GM21528 (cell line): ENCODE results near the gene DNAJB12.
"Not testable (repeated sequence)": the region's sequence is repeated elsewhere in the genome, so short reads cannot be mapped to it uniquely, and the experiment has no call there.

Source experiments
- ATAC-seq: cut with Tn5 transposase; IDR thresholded peaks from one replicate; pipeline ENCODE4 v1.9.1; 2021; ENCODE audit warnings: mild to moderate bottlenecking, moderate library complexity; ENCODE audit not compliant: unreplicated experiment, low FRiP score

Gene DNAJB12

GRCh38 chr10:72354356-72355213 lies at the start of gene DNAJB12:
TSS of gene DNAJB12 (minus strand) at chr10:72354919. CDS start at chr10:72354897, 22 bp downstream.
- ATAC-seq: peak; percentile 77

GRCh38 chr10:72395581-72395980 lies 40.9 kb upstream of the DNAJB12 start:
- not testable (repeated sequence) for ATAC-seq

- ATAC-seq: no peak
Observed at GRCh38 chr10:72392571-72392970, 37.9 kb upstream of the DNAJB12 start.

- no peak for ATAC-seq
Observed at GRCh38 chr10:72390764-72391163, 36.0 kb upstream of the DNAJB12 start.

- no peak for ATAC-seq
Observed at GRCh38 chr10:72389716-72390115, 35.0 kb upstream of the DNAJB12 start.

- no peak for ATAC-seq
Observed at GRCh38 chr10:72389014-72389413, 34.3 kb upstream of the DNAJB12 start.

GRCh38 chr10:72388062-72388461 lies 33.3 kb upstream of the DNAJB12 start:
- ATAC-seq: no peak

- no peak for ATAC-seq
Observed at GRCh38 chr10:72386916-72387586, 32.3 kb upstream of the DNAJB12 start.

- ATAC-seq: no peak
Observed at GRCh38 chr10:72385724-72386123, 31.0 kb upstream of the DNAJB12 start.

- ATAC-seq: not testable (repeated sequence)
Observed at GRCh38 chr10:72384982-72385381, 30.3 kb upstream of the DNAJB12 start.

GRCh38 chr10:72379776-72380175 lies 25.1 kb upstream of the DNAJB12 start:
- ATAC-seq: no peak

- no peak for ATAC-seq
Observed at GRCh38 chr10:72379062-72379461, 24.3 kb upstream of the DNAJB12 start.

GRCh38 chr10:72375585-72375984 lies 20.9 kb upstream of the DNAJB12 start:
- ATAC-seq: no peak

- ATAC-seq: no peak
Observed at GRCh38 chr10:72375173-72375572, 20.5 kb upstream of the DNAJB12 start.

- no peak for ATAC-seq
Observed at GRCh38 chr10:72370201-72370722, 15.5 kb upstream of the DNAJB12 start.

GRCh38 chr10:72367301-72367960 lies 12.7 kb upstream of the DNAJB12 start:
- ATAC-seq: no peak

GRCh38 chr10:72365106-72365895 lies 10.6 kb upstream of the DNAJB12 start:
- ATAC-seq: no peak

- peak; percentile 80 for ATAC-seq
Observed at GRCh38 chr10:72364239-72364777, 9.6 kb upstream of the DNAJB12 start.

- no peak for ATAC-seq
Observed at GRCh38 chr10:72356987-72357386, 2.3 kb upstream of the DNAJB12 start.

- no peak for ATAC-seq
Observed at GRCh38 chr10:72356115-72356514, 1.4 kb upstream of the DNAJB12 start.
